ENCODE data around the gene BANP.
"Not testable (repeated sequence)": the region's sequence is repeated elsewhere in the genome, so short reads cannot be mapped to it uniquely, and the experiment has no call there.

BANP gene

GRCh38 chr16:88074041-88074440 is 122.8 kb downstream of the BANP start (continued):
- no peak for TF ChIP-seq ZBTB10 (tag by site-specific recombination; IDR thresholded peaks at IDR 0.05)
- TF ChIP-seq ZNF398 (tag by site-specific recombination; IDR thresholded peaks at IDR 0.05): no peak

GRCh38 chr16:88076211-88076931 is 125.1 kb downstream of the BANP start:
- Histone ChIP-seq H3K27ac (ENCODE audit: extremely low read depth, low read depth, low read length) (no peak overlapping the region), H3K4me1 (ENCODE audit: control insufficient read depth, insufficient read depth, low read length) (no peaks in the 10 kb centered on the region), H3K4me3 (ENCODE audit: low read depth, low read length) (no peak overlapping the region), H3K9me3 (ENCODE audit: control insufficient read depth, insufficient read depth, low read depth, low read length) (no peaks in the 10 kb centered on the region), H3K36me3 (ENCODE audit: control insufficient read depth in 2 of 2, insufficient read depth in 1 of 2, low read length in 2 of 2) (peaks cover 0 to 37% of the 10 kb centered on the region in 2 experiments; a peak in 2 of 3 replicates)
- POLR2A ChIA-PET: no interaction called here
- CTCF ChIA-PET: no interaction called here
- no peak for TF ChIP-seq ZNF292 (tag by site-specific recombination; IDR thresholded peaks at IDR 0.05; ENCODE audit: borderline replicate concordance, low read depth)
- TF ChIP-seq GLIS1 (tag by site-specific recombination; IDR thresholded peaks at IDR 0.05): no peak
- no peak for TF ChIP-seq ZNF202 (tag by site-specific recombination; IDR thresholded peaks at IDR 0.05; ENCODE audit: borderline replicate concordance)
- no peak for TF ChIP-seq ZNF433 (tag by site-specific recombination; IDR thresholded peaks at IDR 0.05; ENCODE audit: low read depth)
- no peak for TF ChIP-seq ZNF514 (tag by site-specific recombination; IDR thresholded peaks at IDR 0.05)
- no peak for TF ChIP-seq ZNF146 (tag by site-specific recombination; IDR thresholded peaks at IDR 0.05)
- TF ChIP-seq ZSCAN16 (tag by site-specific recombination; IDR thresholded peaks at IDR 0.05): no peak
- TF ChIP-seq ZBTB8A (tag by site-specific recombination; IDR thresholded peaks at IDR 0.05): no peak
- TF ChIP-seq HIC1 (tag by site-specific recombination; IDR thresholded peaks at IDR 0.05): no peak
- TF ChIP-seq ZNF404 (tag by site-specific recombination; IDR thresholded peaks at IDR 0.05): no peak
- TF ChIP-seq ZNF548 (tag by site-specific recombination; IDR thresholded peaks at IDR 0.05): no peak
- TF ChIP-seq ZNF26 (tag by site-specific recombination; IDR thresholded peaks at IDR 0.05): no peak
- no peak for TF ChIP-seq ZNF654 (tag by site-specific recombination; IDR thresholded peaks at IDR 0.05; ENCODE audit: low read depth)
- TF ChIP-seq CTCF (tag by site-specific recombination; IDR thresholded peaks at IDR 0.05): no peak
- no peak for TF ChIP-seq ZXDB (tag by site-specific recombination; IDR thresholded peaks at IDR 0.05)
- no peak for TF ChIP-seq ZNF785 (tag by site-specific recombination; IDR thresholded peaks at IDR 0.05)
- no peak for TF ChIP-seq ZNF555 (tag by site-specific recombination; conservative IDR thresholded peaks at IDR 0.05)
- TF ChIP-seq ZFP41 (tag by site-specific recombination; IDR thresholded peaks at IDR 0.05; ENCODE audit: borderline replicate concordance): no peak
- no peak for TF ChIP-seq ZNF626 (tag by site-specific recombination; IDR thresholded peaks at IDR 0.05)
- TF ChIP-seq ZNF155 (tag by site-specific recombination; IDR thresholded peaks at IDR 0.05): no peak

- H3K4me3 ChIP-seq (ENCODE audit: low read depth, low read length); CTCF ChIA-PET; POLR2A ChIA-PET; H3K9me3 ChIP-seq (ENCODE audit: control insufficient read depth, insufficient read depth, low read depth, low read length); H3K4me1 ChIP-seq (ENCODE audit: control insufficient read depth, insufficient read depth, low read length); H3K27ac ChIP-seq (ENCODE audit: extremely low read depth, low read depth, low read length): not testable (repeated sequence)
- peaks cover 0 to 32% of the 10 kb centered on the region in 2 experiments; a peak in 2 of 3 replicates for H3K36me3 ChIP-seq (ENCODE audit: control insufficient read depth in 2 of 2, insufficient read depth in 1 of 2, low read length in 2 of 2)
These were observed 125.7 kb downstream of the BANP start for GRCh38 chr16:88076932-88077320.
